Type B pancreatic cell (in vitro differentiated cells): ENCODE measurements around the gene RAD52. TPM values are rescaled to one million over a fixed set of nuclear protein-coding genes. Genes with fewer than 3 reads are reported as not detected.

Experiments
- DNase-seq: peaks from one replicate; pipeline ENCODE4 v3.0.0; 2021; ENCODE audit warnings: mixed read lengths; ENCODE audit not compliant: unreplicated experiment; ENCODE audit errors: extremely low spot score
- H3K27ac Mint-ChIP-seq: 2 replicates; pipeline ENCODE4 v1.8.0; 2021; ENCODE audit warnings: mild to moderate bottlenecking, mixed read lengths
- H3K27me3 Mint-ChIP-seq: 2 replicates; pipeline ENCODE4 v1.8.0; 2021; ENCODE audit warnings: mixed read lengths
- H3K36me3 Mint-ChIP-seq: 2 replicates; pipeline ENCODE4 v1.8.0; 2021; ENCODE audit warnings: mixed read lengths
- H3K4me1 Mint-ChIP-seq: one replicate; pipeline ENCODE4 v1.8.0; 2021; ENCODE audit warnings: mixed read lengths; ENCODE audit not compliant: unreplicated experiment
- H3K4me3 Mint-ChIP-seq: 2 replicates; pipeline ENCODE4 v1.8.0; 2021; ENCODE audit warnings: mild to moderate bottlenecking, mixed read lengths
- H3K9me3 Mint-ChIP-seq: 2 replicates; pipeline ENCODE4 v1.8.0; 2021; ENCODE audit warnings: mixed read lengths
- total RNA-seq: library from RNA; stranded (reverse); gene quantifications from 2 replicates; pipeline ENCODE4 v1.2.1, GENCODE V29; 2021; ENCODE audit warnings: low replicate concordance
- TF ChIP-seq, protein P1 (sequence below): fragments of 200-600 bp; sonication (generic); conservative IDR thresholded peaks from 2 replicates; pipeline ENCODE4 v1.5.0; 2021; ENCODE audit warnings: antibody characterized with exemption, mild to moderate bottlenecking

RAD52 gene
- total RNA-seq, 1 donor from 2014 or later, result 32.8 TPM

DNA sequence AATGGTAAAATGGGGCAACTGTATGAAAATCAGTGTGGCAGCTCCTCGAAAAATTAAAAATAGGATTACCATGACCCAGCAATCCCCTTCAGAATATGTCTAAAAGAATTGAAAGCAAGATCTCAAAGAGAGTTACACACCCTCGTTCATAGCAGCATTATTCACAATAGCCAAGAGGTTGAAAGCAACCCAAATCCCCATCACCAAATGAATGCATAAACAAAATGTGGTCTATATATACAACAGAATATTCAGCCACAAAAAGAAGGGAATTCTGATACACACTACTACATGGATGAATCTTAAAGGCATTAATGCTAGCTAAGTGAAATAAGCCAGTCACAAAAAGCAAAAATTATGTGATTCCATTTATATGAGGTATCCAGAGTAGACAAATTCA, 27.2 kb downstream of the RAD52 start:
- no peak overlapping the region for H3K4me3 Mint-ChIP-seq
- H3K27ac Mint-ChIP-seq, result no peak overlapping the region
- DNase-seq, result no peak
- no peaks in the 10 kb centered on the region for H3K27me3 Mint-ChIP-seq
- H3K36me3 Mint-ChIP-seq, result peaks cover 53% of the 10 kb centered on the region
- no peaks in the 10 kb centered on the region for H3K9me3 Mint-ChIP-seq
- H3K4me1 Mint-ChIP-seq, result no peaks in the 10 kb centered on the region
- TF ChIP-seq, protein P1, sequence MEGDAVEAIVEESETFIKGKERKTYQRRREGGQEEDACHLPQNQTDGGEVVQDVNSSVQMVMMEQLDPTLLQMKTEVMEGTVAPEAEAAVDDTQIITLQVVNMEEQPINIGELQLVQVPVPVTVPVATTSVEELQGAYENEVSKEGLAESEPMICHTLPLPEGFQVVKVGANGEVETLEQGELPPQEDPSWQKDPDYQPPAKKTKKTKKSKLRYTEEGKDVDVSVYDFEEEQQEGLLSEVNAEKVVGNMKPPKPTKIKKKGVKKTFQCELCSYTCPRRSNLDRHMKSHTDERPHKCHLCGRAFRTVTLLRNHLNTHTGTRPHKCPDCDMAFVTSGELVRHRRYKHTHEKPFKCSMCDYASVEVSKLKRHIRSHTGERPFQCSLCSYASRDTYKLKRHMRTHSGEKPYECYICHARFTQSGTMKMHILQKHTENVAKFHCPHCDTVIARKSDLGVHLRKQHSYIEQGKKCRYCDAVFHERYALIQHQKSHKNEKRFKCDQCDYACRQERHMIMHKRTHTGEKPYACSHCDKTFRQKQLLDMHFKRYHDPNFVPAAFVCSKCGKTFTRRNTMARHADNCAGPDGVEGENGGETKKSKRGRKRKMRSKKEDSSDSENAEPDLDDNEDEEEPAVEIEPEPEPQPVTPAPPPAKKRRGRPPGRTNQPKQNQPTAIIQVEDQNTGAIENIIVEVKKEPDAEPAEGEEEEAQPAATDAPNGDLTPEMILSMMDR, result no peak

- Mint-ChIP-seq H3K4me3 (no peak overlapping the region), H3K9me3 (no peaks in the 10 kb centered on the region), H3K27me3 (no peaks in the 10 kb centered on the region), H3K27ac (peak overlapping the region; percentile 22), H3K36me3 (peaks cover 49% of the 10 kb centered on the region), H3K4me1 (no peaks in the 10 kb centered on the region)
- DNase-seq, result no peak
- TF ChIP-seq, protein P1, result no peak
These were observed 28.8 kb downstream of the RAD52 start for GRCh38 chr12:920676-921075.

GRCh38 chr12:916712-917445, 32.6 kb downstream of the RAD52 start:
- H3K27me3 Mint-ChIP-seq, result no peaks in the 10 kb centered on the region
- no peaks in the 10 kb centered on the region for H3K4me1 Mint-ChIP-seq
- TF ChIP-seq, protein P1, result no peak
- H3K36me3 Mint-ChIP-seq, result peaks cover 61% of the 10 kb centered on the region
- no peak overlapping the region for H3K27ac Mint-ChIP-seq
- H3K4me3 Mint-ChIP-seq, result no peak overlapping the region
- H3K9me3 Mint-ChIP-seq, result no peaks in the 10 kb centered on the region
- DNase-seq, result no peak

DNA sequence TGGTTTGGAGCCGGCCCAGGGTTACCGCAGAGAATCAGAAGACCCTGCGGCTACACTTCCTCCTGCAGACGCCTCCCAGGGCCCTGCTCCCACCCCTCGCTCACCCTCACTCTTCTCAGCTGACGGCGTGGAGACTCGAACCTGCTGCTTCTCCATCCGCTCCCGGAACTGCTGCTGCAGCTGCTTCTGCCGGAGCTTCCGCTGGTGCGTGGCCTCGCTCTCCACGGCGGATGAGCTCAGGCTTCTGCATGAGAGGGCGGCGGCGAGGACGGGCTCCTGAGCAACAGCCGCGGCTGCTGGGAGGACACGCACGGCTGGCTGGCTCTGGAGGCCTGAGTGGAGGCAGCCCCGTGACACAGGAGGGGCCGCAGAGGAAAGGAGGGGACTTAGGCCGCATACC, 33.3 kb downstream of the RAD52 start:
- Mint-ChIP-seq H3K4me1 (no peaks in the 10 kb centered on the region), H3K27ac (no peak overlapping the region), H3K27me3 (no peaks in the 10 kb centered on the region), H3K9me3 (no peaks in the 10 kb centered on the region), H3K36me3 (peaks cover 59% of the 10 kb centered on the region), H3K4me3 (no peak overlapping the region)
- TF ChIP-seq, protein P1, result no peak
- DNase-seq, result no peak

- H3K4me3 Mint-ChIP-seq, result no peak overlapping the region
- H3K9me3 Mint-ChIP-seq, result no peaks in the 10 kb centered on the region
- DNase-seq, result no peak
- no peaks in the 10 kb centered on the region for H3K27me3 Mint-ChIP-seq
- TF ChIP-seq, protein P1, result no peak
- no peak overlapping the region for H3K27ac Mint-ChIP-seq
- no peaks in the 10 kb centered on the region for H3K4me1 Mint-ChIP-seq
- peaks cover 52% of the 10 kb centered on the region for H3K36me3 Mint-ChIP-seq
These were observed 34.4 kb downstream of the RAD52 start for GRCh38 chr12:915090-915489.
